AG04450 (cell line): ENCODE data around the gene FAM124A. TPM values are rescaled to one million over a fixed set of nuclear protein-coding genes. Genes with fewer than 3 reads are reported as not detected.

Source experiments
- CTCF ChIA-PET: fragments of 300-600, 350-600 bp; formaldehyde crosslinking; extraction: SDS; loops from one replicate; lab custom pipeline; 2022; ENCODE audit warnings: antibody characterized with exemption, inconsistent platforms; lab: Charles Lee
- POLR2A ChIA-PET: fragments of 350-600 bp; formaldehyde crosslinking; extraction: SDS; loops from one replicate; lab custom pipeline; 2021; ENCODE audit warnings: antibody characterized with exemption, inconsistent platforms; lab: Yijun Ruan, JAX
- DNase-seq: peaks from one replicate; pipeline ENCODE4 v3.0.0-alpha.2; 2011; ENCODE audit warnings: low read depth, low spot score
- H3K27ac ChIP-seq: one replicate; pipeline ENCODE4 v1.5.1; 2012; ENCODE audit warnings: low read depth, low read length, control low read depth
- H3K27me3 ChIP-seq: one replicate; pipeline ENCODE4 v1.6.0; 2012; ENCODE audit warnings: low read length; ENCODE audit not compliant: control insufficient read depth, insufficient read depth
- H3K4me3 ChIP-seq: 2 replicates; pipeline ENCODE4 v1.5.1; 2011; ENCODE audit warnings: mild to moderate bottlenecking, low read depth, low read length, control low read depth
- H3K9me3 ChIP-seq: 2 replicates; pipeline ENCODE4 v1.5.1; 2012; ENCODE audit warnings: low read length; ENCODE audit not compliant: control insufficient read depth, insufficient read depth
- polyA plus RNA-seq: library from polyadenylated mRNA; depleted of rRNA; stranded (reverse); fragments of >200 nt; gene quantifications from 2 replicates; pipeline ENCODE4 v1.2.3, GENCODE V29; 2011
- TF ChIP-seq, protein P1 (sequence below): IDR thresholded peaks from 2 replicates; pipeline ENCODE4 v1.5.1; 2011; ENCODE audit warnings: low read depth, low read length, control low read depth, inconsistent platforms

The FAM124A gene
- polyA plus RNA-seq, 1 experiment: 0.14 TPM

GRCh38 chr13:51262501-51263211 is 40.5 kb downstream of the FAM124A start:
- Histone ChIP-seq H3K27me3 (peaks cover 14% of the 10 kb centered on the region), H3K4me3 (no peak overlapping the region), H3K9me3 (no peaks in the 10 kb centered on the region), H3K27ac (no peak overlapping the region)
- POLR2A ChIA-PET: no interaction called here
- CTCF ChIA-PET: no interaction called here
- no peak for DNase-seq
- TF ChIP-seq, protein P1, sequence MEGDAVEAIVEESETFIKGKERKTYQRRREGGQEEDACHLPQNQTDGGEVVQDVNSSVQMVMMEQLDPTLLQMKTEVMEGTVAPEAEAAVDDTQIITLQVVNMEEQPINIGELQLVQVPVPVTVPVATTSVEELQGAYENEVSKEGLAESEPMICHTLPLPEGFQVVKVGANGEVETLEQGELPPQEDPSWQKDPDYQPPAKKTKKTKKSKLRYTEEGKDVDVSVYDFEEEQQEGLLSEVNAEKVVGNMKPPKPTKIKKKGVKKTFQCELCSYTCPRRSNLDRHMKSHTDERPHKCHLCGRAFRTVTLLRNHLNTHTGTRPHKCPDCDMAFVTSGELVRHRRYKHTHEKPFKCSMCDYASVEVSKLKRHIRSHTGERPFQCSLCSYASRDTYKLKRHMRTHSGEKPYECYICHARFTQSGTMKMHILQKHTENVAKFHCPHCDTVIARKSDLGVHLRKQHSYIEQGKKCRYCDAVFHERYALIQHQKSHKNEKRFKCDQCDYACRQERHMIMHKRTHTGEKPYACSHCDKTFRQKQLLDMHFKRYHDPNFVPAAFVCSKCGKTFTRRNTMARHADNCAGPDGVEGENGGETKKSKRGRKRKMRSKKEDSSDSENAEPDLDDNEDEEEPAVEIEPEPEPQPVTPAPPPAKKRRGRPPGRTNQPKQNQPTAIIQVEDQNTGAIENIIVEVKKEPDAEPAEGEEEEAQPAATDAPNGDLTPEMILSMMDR: 0 out of 2 replicates have a peak, but pooled peaks have one; percentile 11

DNA sequence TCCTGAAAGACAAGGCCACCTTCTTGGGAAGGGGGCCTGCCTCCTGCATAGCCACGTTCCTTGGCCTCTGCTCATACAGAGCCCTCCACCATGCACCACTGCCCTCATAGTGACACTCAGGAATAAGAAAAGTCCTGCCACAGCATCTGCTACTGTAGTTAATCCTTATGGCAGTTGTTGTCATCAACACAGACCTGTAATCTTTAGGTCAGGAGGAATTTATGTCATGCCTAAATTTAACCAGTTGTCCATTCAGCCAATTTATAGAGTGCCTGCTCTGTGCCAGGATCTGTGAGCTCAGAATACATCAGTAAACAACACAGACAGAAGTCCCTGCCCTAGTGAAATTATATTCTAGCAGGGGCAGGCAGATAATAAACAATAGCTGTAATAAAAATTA is 44.4 kb downstream of the FAM124A start:
- ChIA-PET CTCF (interaction anchor here (1.5 kb wide), 1 partner anchor 19 kb away, joined by 5 read pairs; no protein-coding TSS in a partner anchor), POLR2A (no interaction called here)
- H3K4me3 ChIP-seq: no peak overlapping the region
- no peak overlapping the region for H3K27ac ChIP-seq
- peaks cover 9% of the 10 kb centered on the region for H3K27me3 ChIP-seq
- no peak for DNase-seq
- no peaks in the 10 kb centered on the region for H3K9me3 ChIP-seq
- TF ChIP-seq, protein P1: no peak

GRCh38 chr13:51267622-51268021 is 45.4 kb downstream of the FAM124A start:
- no peak for DNase-seq
- TF ChIP-seq, protein P1: no peak
- ChIA-PET POLR2A (no interaction called here), CTCF (interaction anchor here (0.7 to 3.1 kb wide), 2 partner anchors 19 to 142 kb away, joined by 3 to 37 read pairs; no protein-coding TSS in a partner anchor)
- no peak overlapping the region for H3K4me3 ChIP-seq
- H3K27ac ChIP-seq: no peak overlapping the region
- H3K27me3 ChIP-seq: peaks cover 5% of the 10 kb centered on the region
- no peaks in the 10 kb centered on the region for H3K9me3 ChIP-seq

DNA sequence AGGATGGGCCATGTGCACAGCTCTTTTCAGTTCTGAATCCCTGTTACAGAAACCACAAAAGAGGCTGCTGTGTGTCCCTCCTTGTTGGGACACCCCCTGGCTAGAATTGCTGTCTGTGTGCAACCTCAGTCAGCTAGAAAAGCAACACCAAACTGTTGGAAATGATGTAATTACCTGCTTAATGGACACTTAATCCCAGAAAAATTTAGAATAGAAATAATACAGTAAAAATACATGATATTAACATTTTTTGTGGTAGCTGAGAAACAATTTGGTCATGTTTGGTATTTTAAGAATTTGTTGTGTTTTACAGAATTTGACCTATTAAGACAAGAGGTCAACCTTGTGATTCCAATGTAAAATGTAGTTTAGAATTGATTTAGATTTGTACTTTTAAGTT is 46.8 kb downstream of the FAM124A start:
- H3K27me3 ChIP-seq: peaks cover 2% of the 10 kb centered on the region

More for the DNA sequence above, 46.8 kb downstream of the FAM124A start:
- TF ChIP-seq, protein P1: no peak
- no peak overlapping the region for H3K4me3 ChIP-seq
- no peak for DNase-seq
- ChIA-PET POLR2A (no interaction called here), CTCF (interaction anchor here (3.1 kb wide), 1 partner anchor 17 kb away, joined by 37 read pairs; no protein-coding TSS in a partner anchor)
- no peak overlapping the region for H3K27ac ChIP-seq
- H3K9me3 ChIP-seq: no peaks in the 10 kb centered on the region
